Endodermal cell (in vitro differentiated cells): ENCODE results near the gene CEACAM5. TPM values are rescaled to one million over a fixed set of nuclear protein-coding genes. Genes with fewer than 3 reads are reported as not detected.

Source experiments
- DNase-seq: peaks from one replicate; pipeline ENCODE4 v3.0.0-alpha.2; 2017
- H3K27ac ChIP-seq: 2 replicates; pipeline ENCODE4 v1.5.1; 2013; ENCODE audit warnings: mild to moderate bottlenecking, low read depth, low read length, moderate library complexity
- H3K27me3 ChIP-seq: 2 replicates; pipeline ENCODE4 v1.6.1; 2013; ENCODE audit warnings: mild to moderate bottlenecking, low read length, moderate library complexity; ENCODE audit not compliant: insufficient read depth, control insufficient read depth, poor library complexity, severe bottlenecking
- H3K36me3 ChIP-seq: 2 replicates; pipeline ENCODE4 v1.7.0; 2013; ENCODE audit warnings: mild to moderate bottlenecking, low read length, moderate library complexity; ENCODE audit not compliant: control insufficient read depth, insufficient read depth
- H3K4me1 ChIP-seq: one replicate; pipeline ENCODE4 v1.7.0; 2013; ENCODE audit warnings: low read length; ENCODE audit not compliant: control insufficient read depth, insufficient read depth
- H3K4me3 ChIP-seq: 2 replicates; pipeline ENCODE4 v1.5.1; 2013; ENCODE audit warnings: mild to moderate bottlenecking, low read length, moderate library complexity
- H3K9ac ChIP-seq: 2 replicates; pipeline ENCODE4 v1.6.1; 2013; ENCODE audit warnings: mild to moderate bottlenecking, low read length, moderate library complexity; ENCODE audit not compliant: poor library complexity, severe bottlenecking; ENCODE audit errors: extremely low read depth
- H3K9me3 ChIP-seq: 2 replicates; pipeline ENCODE4 v1.6.1; 2013; ENCODE audit warnings: mild to moderate bottlenecking, low read length, moderate library complexity; ENCODE audit not compliant: control insufficient read depth
- H3K27ac Mint-ChIP-seq: 2 replicates; pipeline ENCODE4 v1.8.0; 2020; ENCODE audit warnings: mixed read lengths
- H3K27me3 Mint-ChIP-seq: 2 replicates; pipeline ENCODE4 v1.8.0; 2021; ENCODE audit warnings: mild to moderate bottlenecking, mixed read lengths; ENCODE audit not compliant: insufficient read depth
- H3K36me3 Mint-ChIP-seq: 2 replicates; pipeline ENCODE4 v1.8.0; 2020; ENCODE audit warnings: low read depth, mixed read lengths
- H3K4me1 Mint-ChIP-seq: 2 replicates; pipeline ENCODE4 v1.8.0; 2020; ENCODE audit warnings: mixed read lengths
- H3K4me3 Mint-ChIP-seq: 2 replicates; pipeline ENCODE4 v1.8.0; 2020; ENCODE audit warnings: mild to moderate bottlenecking, moderate library complexity, mixed read lengths
- H3K9me3 Mint-ChIP-seq: 2 replicates; pipeline ENCODE4 v1.8.0; 2020; ENCODE audit warnings: mild to moderate bottlenecking, mixed read lengths
- CTCF ChIP-seq: fragments of 200-600 bp; sonication (generic); conservative IDR thresholded peaks from 2 replicates; pipeline ENCODE4 v1.5.0; 2021; ENCODE audit warnings: antibody characterized with exemption, mild to moderate bottlenecking
- WGBS, 2 experiments: methylation state at CpG; one replicate each; pipeline versions ENCODE4 v1.1.5 to v1.1.7; 2013; ENCODE audit warnings: missing lambda C conversion rate in 2 of 2, mixed read lengths in 1 of 2; ENCODE audit not compliant: insufficient coverage in 1 of 2, insufficient read length in 1 of 2; 5-methylcytosine and 5-hydroxymethylcytosine counted together
- total RNA-seq, 2 donors: library from RNA; stranded (reverse); fragmentation: NEBNext Ultra II Directional in 1 of 2; extraction: Animal tissue kit (Norgen Biotek cat#: 25700) in 1 of 2; gene quantifications; 2 replicates in 1 of 2; 3 replicates in 1 of 2; pipeline ENCODE4 v1.2.1, GENCODE V29; 2021

The CEACAM5 gene
- total RNA-seq, 2 donors from 2014 or later: not detected

- WGBS, 2 experiments: 64 to 67% methylated on average over 3 to 7 of the region's 7 CpGs
- TF ChIP-seq CTCF: no peak
- Histone ChIP-seq H3K9ac (no peak overlapping the region), H3K36me3 (no peaks in the 10 kb centered on the region), H3K27ac (no peak overlapping the region), H3K4me1 (no peaks in the 10 kb centered on the region), H3K9me3 (no peaks in the 10 kb centered on the region), H3K4me3 (no peak overlapping the region), H3K27me3 (no peaks in the 10 kb centered on the region)
- DNase-seq: peak; percentile 87
- Mint-ChIP-seq H3K4me1 (no peaks in the 10 kb centered on the region), H3K36me3 (peaks cover 1% of the 10 kb centered on the region), H3K9me3 (peaks cover 81% of the 10 kb centered on the region), H3K4me3 (no peak overlapping the region), H3K27ac (no peak overlapping the region), H3K27me3 (no peaks in the 10 kb centered on the region)
Measured at GRCh38 chr19:41696402-41697197, 11.8 kb upstream of the CEACAM5 start.

- H3K27ac ChIP-seq: no peak overlapping the region
- H3K36me3 Mint-ChIP-seq: peaks cover 1% of the 10 kb centered on the region
- H3K9me3 ChIP-seq: no peaks in the 10 kb centered on the region
- H3K27me3 ChIP-seq: no peaks in the 10 kb centered on the region
- H3K4me1 Mint-ChIP-seq: no peaks in the 10 kb centered on the region
- H3K4me1 ChIP-seq: no peaks in the 10 kb centered on the region
- H3K27me3 Mint-ChIP-seq: no peaks in the 10 kb centered on the region
- H3K4me3 Mint-ChIP-seq: no peak overlapping the region
- no peaks in the 10 kb centered on the region for H3K36me3 ChIP-seq
- peak; percentile 15 for DNase-seq
- WGBS, 2 experiments: 40 to 57% methylated on average over 1 to 9 of the region's 9 CpGs
- no peak overlapping the region for H3K27ac Mint-ChIP-seq
- TF ChIP-seq CTCF: no peak
- H3K4me3 ChIP-seq: no peak overlapping the region
- H3K9me3 Mint-ChIP-seq: peaks cover 85% of the 10 kb centered on the region
- no peak overlapping the region for H3K9ac ChIP-seq
Measured at GRCh38 chr19:41697198-41697855, 11.1 kb upstream of the CEACAM5 start.

- no peak overlapping the region for H3K9ac ChIP-seq
- WGBS, 2 experiments: 67 to 76% methylated on average over 1 of the region's 1 CpG
- TF ChIP-seq CTCF: no peak
- H3K36me3 Mint-ChIP-seq: peaks cover 1% of the 10 kb centered on the region
- H3K4me1 ChIP-seq: no peaks in the 10 kb centered on the region
- H3K27me3 Mint-ChIP-seq: no peaks in the 10 kb centered on the region
- H3K27ac ChIP-seq: no peak overlapping the region
- DNase-seq: no peak
- H3K4me3 ChIP-seq: no peak overlapping the region
- H3K4me3 Mint-ChIP-seq: no peak overlapping the region
- no peaks in the 10 kb centered on the region for H3K9me3 ChIP-seq
- peaks cover 88% of the 10 kb centered on the region for H3K9me3 Mint-ChIP-seq
- no peaks in the 10 kb centered on the region for H3K4me1 Mint-ChIP-seq
- no peaks in the 10 kb centered on the region for H3K36me3 ChIP-seq
- no peak overlapping the region for H3K27ac Mint-ChIP-seq
- no peaks in the 10 kb centered on the region for H3K27me3 ChIP-seq
Measured at GRCh38 chr19:41698746-41699230, 9.6 kb upstream of the CEACAM5 start.
